IPS-18a (cell line): ENCODE data around the gene SNX1.

ENCODE experiments used
- H3K27ac ChIP-seq: one replicate; pipeline ENCODE4 v1.5.1; 2013; ENCODE audit warnings: low read length
- H3K27me3 ChIP-seq: one replicate; pipeline ENCODE4 v1.6.1; 2013; ENCODE audit warnings: mild to moderate bottlenecking, low read length; ENCODE audit not compliant: control insufficient read depth, insufficient read depth
- H3K36me3 ChIP-seq: one replicate; pipeline ENCODE4 v1.6.1; 2013; ENCODE audit warnings: low read depth, low read length; ENCODE audit not compliant: control insufficient read depth
- H3K4me1 ChIP-seq: one replicate; pipeline ENCODE4 v1.6.1; 2013; ENCODE audit warnings: low read depth, low read length; ENCODE audit not compliant: control insufficient read depth
- H3K4me3 ChIP-seq: one replicate; pipeline ENCODE4 v1.5.1; 2013; ENCODE audit warnings: low read length
- H3K9ac ChIP-seq: one replicate; pipeline ENCODE4 v1.6.1; 2013; ENCODE audit warnings: mild to moderate bottlenecking, low read length, moderate library complexity
- H3K9me3 ChIP-seq: one replicate; pipeline ENCODE4 v1.6.1; 2013; ENCODE audit warnings: low read depth, low read length; ENCODE audit not compliant: control insufficient read depth

Gene SNX1

GRCh38 chr15:64152507-64153387, 57.0 kb downstream of the SNX1 start:
- Histone ChIP-seq H3K4me3 (peak overlapping the region; percentile 60), H3K9ac (no peak overlapping the region), H3K36me3 (peaks cover 29% of the 10 kb centered on the region), H3K27ac (no peak overlapping the region), H3K4me1 (peaks cover 10% of the 10 kb centered on the region), H3K9me3 (no peaks in the 10 kb centered on the region), H3K27me3 (peaks cover 32% of the 10 kb centered on the region)

DNA sequence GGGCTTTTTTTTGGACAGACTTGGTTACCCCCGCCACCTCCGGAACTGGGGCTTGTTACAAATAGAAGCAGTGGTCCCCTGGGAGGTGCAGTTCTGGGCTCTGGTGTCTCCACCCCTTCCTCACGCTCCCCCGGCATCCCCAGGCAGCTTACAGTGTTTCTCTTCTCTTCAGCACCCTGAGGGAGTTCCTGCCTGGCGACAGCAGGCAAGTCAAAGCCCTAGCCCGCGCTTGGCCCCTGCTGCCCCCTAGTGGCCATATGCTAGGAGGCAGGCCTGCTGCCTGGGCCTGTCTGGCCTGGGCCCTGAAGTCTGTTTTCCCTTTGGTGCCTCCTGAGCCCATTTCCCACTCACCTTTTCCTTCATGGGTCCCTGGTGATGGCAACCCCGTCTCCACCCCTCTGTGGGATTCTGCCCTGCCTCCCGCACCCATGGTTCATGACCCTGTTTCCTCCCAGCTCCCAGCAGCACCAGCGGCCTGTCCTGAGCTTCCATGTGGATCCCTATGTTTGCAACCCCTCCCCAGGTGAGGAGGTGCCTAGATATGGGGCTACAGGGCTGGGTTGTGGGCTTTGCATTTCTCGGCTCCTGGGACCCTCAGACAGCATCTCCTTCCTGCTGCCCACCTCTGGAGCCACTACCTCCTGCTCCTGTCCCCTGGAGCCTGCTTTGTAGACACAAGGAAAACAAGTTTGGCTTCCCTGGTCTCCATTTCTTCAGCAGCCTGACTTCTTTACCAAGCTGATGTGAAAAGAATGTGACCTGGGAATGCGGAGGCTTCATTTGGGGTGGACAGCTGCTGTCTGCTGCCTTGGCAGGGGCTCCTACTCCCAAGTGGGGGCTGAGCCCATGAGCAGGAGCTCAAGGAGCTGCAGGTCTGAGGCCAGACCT, 57.9 kb downstream of the SNX1 start:
- Histone ChIP-seq H3K9me3 (no peaks in the 10 kb centered on the region), H3K4me3 (peak overlapping the region; percentile 60), H3K36me3 (peaks cover 39% of the 10 kb centered on the region), H3K4me1 (peaks cover 10% of the 10 kb centered on the region), H3K27ac (no peak overlapping the region), H3K9ac (no peak overlapping the region), H3K27me3 (peaks cover 32% of the 10 kb centered on the region)

DNA sequence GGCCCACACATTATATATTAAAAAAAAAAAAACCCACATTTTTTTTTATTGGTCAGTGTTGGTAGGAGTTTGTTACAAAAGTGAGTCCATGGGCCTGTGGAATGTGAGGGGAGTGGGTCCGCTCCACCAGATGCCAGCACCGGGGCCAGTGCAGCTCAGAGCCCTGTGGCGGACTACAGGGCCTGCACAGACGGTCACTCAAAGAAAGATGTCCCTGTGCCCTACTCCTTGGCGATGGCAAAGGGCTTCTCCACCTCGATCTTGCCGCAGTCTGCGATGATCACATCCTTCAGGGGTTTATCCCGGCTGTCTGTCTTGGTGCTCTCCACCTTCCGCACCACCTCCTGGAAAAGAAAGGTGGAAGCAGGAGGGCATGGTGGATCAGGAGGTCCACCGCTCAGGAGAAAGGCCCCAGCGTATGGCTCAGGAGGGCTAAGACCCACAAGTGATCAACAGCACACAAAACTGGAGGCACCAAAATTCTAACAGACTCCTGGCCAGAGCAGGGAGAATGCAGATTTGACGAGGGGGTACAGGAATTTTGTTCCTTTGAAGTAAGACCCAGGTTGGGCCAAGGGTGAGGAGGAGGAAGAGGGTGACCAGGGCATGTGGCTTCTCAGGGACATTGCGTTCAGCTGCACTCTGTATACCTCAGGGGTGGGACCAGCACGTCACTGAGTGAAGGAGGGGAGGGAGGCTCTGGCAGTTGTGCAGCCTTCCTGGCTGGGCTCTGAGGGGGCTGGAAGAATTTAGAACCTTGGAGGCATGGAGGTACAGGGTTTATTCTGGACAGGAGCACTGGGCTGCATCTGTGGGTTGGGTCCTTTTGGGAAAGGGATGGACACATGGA, 60.2 kb downstream of the SNX1 start:
- H3K27ac ChIP-seq: no peak overlapping the region
- no peaks in the 10 kb centered on the region for H3K9me3 ChIP-seq
- H3K36me3 ChIP-seq: peaks cover 55% of the 10 kb centered on the region
- H3K9ac ChIP-seq: no peak overlapping the region
- peaks cover 10% of the 10 kb centered on the region for H3K4me1 ChIP-seq
- H3K4me3 ChIP-seq: no peak overlapping the region
- H3K27me3 ChIP-seq: peaks cover 20% of the 10 kb centered on the region

GRCh38 chr15:64156652-64157331, 61.0 kb downstream of the SNX1 start:
- Histone ChIP-seq H3K9ac (no peak overlapping the region), H3K4me3 (no peak overlapping the region), H3K9me3 (no peaks in the 10 kb centered on the region), H3K27me3 (peaks cover 17% of the 10 kb centered on the region), H3K36me3 (peaks cover 57% of the 10 kb centered on the region), H3K27ac (no peak overlapping the region), H3K4me1 (peaks cover 12% of the 10 kb centered on the region)

DNA sequence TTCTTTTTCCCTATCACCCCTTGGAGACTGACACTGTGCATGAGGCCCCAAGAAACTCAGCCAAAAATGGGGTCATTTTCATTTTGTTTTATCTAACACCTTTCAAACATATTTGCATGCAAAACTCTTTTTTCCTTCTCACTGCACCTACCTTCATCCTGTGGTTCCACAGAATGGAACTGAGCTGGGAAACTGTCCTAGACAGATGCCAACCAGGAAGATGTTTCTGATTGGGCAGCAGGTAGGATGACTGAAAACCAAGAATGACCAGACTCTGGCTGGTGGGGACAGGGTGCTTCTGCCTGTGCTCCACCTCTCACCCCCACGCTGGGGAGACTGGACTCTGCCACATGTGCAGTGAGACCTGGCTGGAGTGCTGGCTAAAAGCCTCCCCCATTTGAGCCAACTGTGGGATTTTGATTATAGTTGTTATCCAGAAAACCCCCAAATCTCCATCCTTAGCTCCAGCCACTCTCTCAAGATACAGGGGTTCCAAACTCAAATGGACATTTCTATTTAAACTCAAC, 61.9 kb downstream of the SNX1 start:
- peaks cover 8% of the 10 kb centered on the region for H3K27me3 ChIP-seq
- H3K9me3 ChIP-seq: no peaks in the 10 kb centered on the region
- no peak overlapping the region for H3K4me3 ChIP-seq
- H3K9ac ChIP-seq: no peak overlapping the region
- H3K4me1 ChIP-seq: peaks cover 15% of the 10 kb centered on the region
- no peak overlapping the region for H3K27ac ChIP-seq
- peaks cover 58% of the 10 kb centered on the region for H3K36me3 ChIP-seq

DNA sequence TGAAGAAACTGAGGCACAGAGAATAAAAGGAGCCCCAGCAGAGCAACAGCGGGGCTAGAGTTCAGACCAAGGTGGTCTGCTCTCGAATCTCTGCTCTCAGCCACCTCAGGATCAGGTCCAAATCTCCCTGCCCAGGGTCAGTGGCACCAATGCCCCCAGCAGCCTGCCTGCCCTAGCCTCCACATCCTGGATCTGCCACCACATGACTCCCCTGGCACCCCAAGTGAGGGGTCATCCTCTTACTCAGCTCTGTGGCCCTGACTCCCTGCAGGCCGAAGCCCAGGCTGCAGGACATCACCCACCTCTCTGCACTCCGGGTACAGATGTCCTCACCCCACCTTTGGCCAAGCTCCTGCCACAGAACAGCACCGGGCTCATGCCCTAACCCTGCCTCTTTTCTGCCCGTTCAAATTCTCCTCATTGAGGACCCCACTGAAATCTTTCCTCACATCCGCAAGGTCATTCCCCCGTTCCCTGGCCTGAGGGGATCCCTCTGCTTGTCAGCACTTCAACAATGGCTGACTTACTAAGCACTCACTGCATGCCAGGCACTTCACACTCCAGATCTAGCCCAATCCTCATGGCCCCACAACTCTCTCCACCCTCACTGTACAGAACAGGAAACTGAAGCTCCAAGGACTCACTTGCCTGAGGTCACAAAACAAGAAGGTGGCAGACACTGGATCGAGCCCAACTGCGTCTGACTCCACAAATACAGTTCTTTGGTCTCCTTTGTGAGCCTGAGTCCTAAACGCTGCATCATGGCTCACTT, 62.8 kb downstream of the SNX1 start:
- H3K36me3 ChIP-seq: peaks cover 58% of the 10 kb centered on the region
- H3K9ac ChIP-seq: no peak overlapping the region
- H3K4me1 ChIP-seq: peaks cover 11% of the 10 kb centered on the region
- H3K27me3 ChIP-seq: no peaks in the 10 kb centered on the region
- no peak overlapping the region for H3K4me3 ChIP-seq
- H3K27ac ChIP-seq: no peak overlapping the region
- H3K9me3 ChIP-seq: no peaks in the 10 kb centered on the region

DNA sequence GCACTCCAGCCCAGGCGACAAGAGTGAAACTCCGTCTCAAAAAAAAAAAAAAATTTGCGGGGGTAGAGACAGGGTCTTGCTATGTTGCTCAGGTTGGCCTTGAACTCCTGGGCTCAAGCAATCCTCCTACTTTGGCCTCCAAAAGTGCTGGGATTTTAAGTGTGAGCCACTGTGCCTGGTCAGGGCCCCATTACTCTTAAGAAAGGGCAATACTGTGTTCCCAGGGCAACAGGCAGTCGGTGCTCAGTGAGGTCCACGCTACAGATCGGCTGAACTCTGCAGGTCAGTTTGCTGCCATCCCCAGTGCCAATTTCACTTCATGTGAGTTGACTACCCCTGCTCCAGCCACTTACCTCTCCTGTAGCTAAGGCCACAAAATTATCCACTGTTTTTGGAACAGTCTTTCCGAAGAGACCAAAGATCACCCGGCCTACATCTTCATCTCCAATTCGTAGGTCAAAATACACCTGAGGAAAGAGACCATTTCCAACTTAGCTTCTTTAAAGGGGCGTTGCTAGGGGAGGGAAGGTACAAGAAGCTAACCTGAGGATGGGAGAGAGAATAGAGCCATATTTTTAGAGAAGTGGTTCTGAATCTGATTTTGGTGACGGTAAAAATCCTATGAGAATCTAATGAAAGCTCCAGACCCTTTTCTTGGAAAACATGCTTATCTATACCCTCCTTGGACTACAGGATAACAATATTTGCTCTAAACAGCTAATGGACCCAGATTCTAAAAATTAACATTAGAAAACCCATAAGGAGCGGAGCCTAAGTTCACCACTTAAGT, 66.1 kb downstream of the SNX1 start:
- H3K36me3 ChIP-seq: peaks cover 38% of the 10 kb centered on the region
- peak overlapping the region; percentile 50 for H3K27ac ChIP-seq
- H3K9me3 ChIP-seq: no peaks in the 10 kb centered on the region
- H3K27me3 ChIP-seq: no peaks in the 10 kb centered on the region
- peak overlapping the region; percentile 94 for H3K9ac ChIP-seq
- H3K4me3 ChIP-seq: peak overlapping the region; percentile 98
- H3K4me1 ChIP-seq: peaks cover 18% of the 10 kb centered on the region

DNA sequence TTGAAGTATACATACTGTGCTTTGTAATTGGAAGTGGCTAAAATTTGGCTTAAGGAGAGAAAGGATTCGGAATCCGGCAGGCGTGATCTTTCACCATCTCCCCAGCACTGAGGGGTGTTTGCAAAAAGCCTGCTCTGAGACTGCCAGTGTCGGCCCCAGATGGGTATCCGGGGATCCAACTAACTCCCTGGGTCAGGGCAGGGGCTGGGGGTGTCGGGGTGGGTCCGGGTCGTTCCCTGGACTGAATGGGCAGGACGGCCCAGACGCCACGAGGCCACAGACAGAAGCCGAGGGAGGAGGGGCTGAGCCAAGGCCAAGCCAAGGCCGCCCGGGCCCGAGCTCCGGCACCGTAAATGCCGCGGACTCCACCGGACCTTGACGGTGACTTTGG, 66.7 kb downstream of the SNX1 start:
- Histone ChIP-seq H3K4me3 (peak overlapping the region; percentile 98), H3K27me3 (no peaks in the 10 kb centered on the region), H3K9me3 (no peaks in the 10 kb centered on the region), H3K27ac (peak overlapping the region; percentile 50), H3K9ac (peak overlapping the region; percentile 94), H3K36me3 (peaks cover 32% of the 10 kb centered on the region), H3K4me1 (peaks cover 18% of the 10 kb centered on the region)

GRCh38 chr15:64162869-64163658, 67.3 kb downstream of the SNX1 start, which contains the start of gene PPIB:
Gene PPIB (minus strand): TSS chr15:64163022. CDS start chr15:64162986, 36 bp downstream.
- Histone ChIP-seq H3K36me3 (peaks cover 26% of the 10 kb centered on the region), H3K4me3 (peak within 1 kb of the TSS; percentile 98), H3K9ac (peak within 1 kb of the TSS; percentile 94), H3K27me3 (no peaks in the 10 kb centered on the region), H3K4me1 (peaks cover 18% of the 10 kb centered on the region), H3K9me3 (no peaks in the 10 kb centered on the region), H3K27ac (peak within 1 kb of the TSS; percentile 50)
